ENCODE results near the gene KRT80. TPM values are rescaled to one million over a fixed set of nuclear protein-coding genes. Genes with fewer than 3 reads are reported as not detected.

KRT80 gene
- total RNA-seq, 1 experiment from 2014 or later, result 8.8 TPM

- Histone ChIP-seq H3K79me2 (ENCODE audit: insufficient read depth, low read length) (no peaks in the 10 kb centered on the region), H3K9me3 (ENCODE audit: control insufficient read depth in 1 of 2, insufficient read depth in 1 of 2, low read depth in 1 of 2, low read length in 2 of 2) (no peaks in the 10 kb centered on the region), H3K9me2 (ENCODE audit: insufficient read depth) (no peaks in the 10 kb centered on the region), H3K9ac (ENCODE audit: low read length) (no peak overlapping the region), H2AFZ (ENCODE audit: low read depth, low read length, poor library complexity, severe bottlenecking) (no peak overlapping the region), H3K27ac (ENCODE audit: low read depth, low read length) (no peak overlapping the region), H3K4me3 (replicated peaks in 1 of 2; ENCODE audit: low read depth in 1 of 2, low read length in 2 of 2) (no peak overlapping the region), H4K20me1 (ENCODE audit: insufficient read depth) (no peaks in the 10 kb centered on the region), H3K4me1 (ENCODE audit: control insufficient read depth in 1 of 2, insufficient read depth in 2 of 2, low read length in 2 of 2) (peaks cover 20 to 64% of the 10 kb centered on the region in 2 experiments), H3K36me3 (ENCODE audit: control insufficient read depth in 1 of 2, insufficient read depth in 2 of 2, low read length in 2 of 2) (no peaks in the 10 kb centered on the region), H3K27me3 (ENCODE audit: insufficient read depth, low read length) (no peaks in the 10 kb centered on the region), H3K4me2 (ENCODE audit: low read length) (no peak overlapping the region)
- no peak for ATAC-seq
- BruUV-seq (replicated peaks), result no TSS peak
- no peak for DNase-seq (ENCODE audit: low read depth, low spot score)
- POLR2A ChIA-PET, result interaction anchor here (1.3 to 1.5 kb wide), 4 partner anchors 9 to 704 kb away, joined by 3 to 5 read pairs (median 4); partner anchors contain the start of genes KRT8 and KRT80
- intact Hi-C loops (cut with micrococcal nuclease), result no loop called here
- TF ChIP-seq SIN3A (IDR thresholded peaks at IDR 0.05; ENCODE audit: low read depth), result no peak
- no peak for TF ChIP-seq RAD21 (IDR thresholded peaks at IDR 0.05; ENCODE audit: low read depth)
- TF ChIP-seq EZH2 (IDR thresholded peaks at IDR 0.05), result no peak
- TF ChIP-seq ELF1 (IDR thresholded peaks at IDR 0.05; ENCODE audit: borderline replicate concordance, low read depth), result no peak
- no peak for TF ChIP-seq EGR1 (IDR thresholded peaks at IDR 0.05; ENCODE audit: low read depth)
- TF ChIP-seq FOSL1 (IDR thresholded peaks at IDR 0.05; ENCODE audit: low read depth), result no peak
- TF ChIP-seq ZFX (IDR thresholded peaks at IDR 0.05), result no peak
- TF ChIP-seq CTCF (IDR thresholded peaks at IDR 0.05 in 2 of 3, conservative IDR thresholded peaks at IDR 0.05 in 1 of 3; ENCODE audit: borderline replicate concordance in 1 of 3, insufficient read depth in 1 of 3, low read depth in 2 of 3, low read length in 2 of 3), result no peak
- TF ChIP-seq SRF (IDR thresholded peaks at IDR 0.05; ENCODE audit: low read depth), result no peak
- TF ChIP-seq REST (IDR thresholded peaks at IDR 0.05; ENCODE audit: low read depth), result no peak
- TF ChIP-seq JUND (IDR thresholded peaks at IDR 0.05), result no peak
- TF ChIP-seq EZH2phosphoT487 (IDR thresholded peaks at IDR 0.05; ENCODE audit: borderline replicate concordance), result no peak
- no peak for TF ChIP-seq POLR2A (IDR thresholded peaks at IDR 0.05; ENCODE audit: borderline replicate concordance, extremely low read depth, insufficient read depth, insufficient read length)
- no peak for TF ChIP-seq SP1 (IDR thresholded peaks at IDR 0.05; ENCODE audit: low read depth)
- TF ChIP-seq ATF3 (IDR thresholded peaks at IDR 0.05), result no peak
- TF ChIP-seq TCF7L2 (IDR thresholded peaks at IDR 0.05; ENCODE audit: borderline replicate concordance, extremely low read depth, insufficient read depth, insufficient read length), result no peak
- TF ChIP-seq ZNF274 (IDR thresholded peaks at IDR 0.05; ENCODE audit: low read depth, low read length), result no peak
- TF ChIP-seq CBX3 (IDR thresholded peaks at IDR 0.05; ENCODE audit: low read depth), result no peak
- no peak for TF ChIP-seq ZBTB33 (IDR thresholded peaks at IDR 0.05; ENCODE audit: extremely low read depth, insufficient replicate concordance, low read length)
- CTCF ChIA-PET, result interaction anchor here (1.4 to 1.8 kb wide), 4 partner anchors 8 to 13 kb away, joined by 3 to 5 read pairs (median 4); no protein-coding TSS in a partner anchor
- RAD21 ChIA-PET (ENCODE audit: low non-redundant PET in 1 of 2, low total read pairs in 2 of 2, uncharacterized antibody in 2 of 2, unreplicated experiment in 2 of 2), result no interaction called here
These were observed 9.1 kb upstream of the KRT80 start for GRCh38 chr12:52200781-52201450.
